Left colon (tissue), 2 donors: Measurements from ENCODE around the gene INHBE. TPM values are rescaled to one million over a fixed set of nuclear protein-coding genes. Genes with fewer than 3 reads are reported as not detected.
"Not testable (repeated sequence)": the region's sequence is repeated elsewhere in the genome, so short reads cannot be mapped to it uniquely, and the experiment has no call there.

Experiments used
- ATAC-seq: fragments of 200-7000 bp; cut with Tn5 transposase; one replicate; pipeline ENCODE4 v1.9.1; 2020; ENCODE audit warnings: mild to moderate bottlenecking, moderate library complexity
- DNase-seq, 2 donors: peaks; one replicate each; pipeline ENCODE4 v3.0.0-alpha.2; 2020
- intact Hi-C, 2 donors: fragments of 100-400 bp; cut with DNase I in 1 of 2; cut with micrococcal nuclease in 1 of 2; formaldehyde crosslinking; loops; one replicate each; pipeline versions ENCODE4 v1.11.2 to v1.14.0; 2022; cut with DNase I, micrococcal nuclease
- long read RNA-seq: library from polyadenylated mRNA; unstranded; transcript quantifications from one replicate; pipeline ENCODE4 v2.0.0, GENCODE V29; 2021
- total RNA-seq, 2 donors: library from RNA; stranded (reverse); fragmentation: NEBNext Ultra II Directional; extraction: Animal tissue kit (Norgen Biotek cat#: 25700); gene quantifications; one replicate each; pipeline ENCODE4 v1.2.1, GENCODE V29; 2021
- donor health status: DM: no; HTN: no; CAD: no.
- donor health status: DM: yes; HTN: yes; CAD: no.

INHBE gene, protein sequence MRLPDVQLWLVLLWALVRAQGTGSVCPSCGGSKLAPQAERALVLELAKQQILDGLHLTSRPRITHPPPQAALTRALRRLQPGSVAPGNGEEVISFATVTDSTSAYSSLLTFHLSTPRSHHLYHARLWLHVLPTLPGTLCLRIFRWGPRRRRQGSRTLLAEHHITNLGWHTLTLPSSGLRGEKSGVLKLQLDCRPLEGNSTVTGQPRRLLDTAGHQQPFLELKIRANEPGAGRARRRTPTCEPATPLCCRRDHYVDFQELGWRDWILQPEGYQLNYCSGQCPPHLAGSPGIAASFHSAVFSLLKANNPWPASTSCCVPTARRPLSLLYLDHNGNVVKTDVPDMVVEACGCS
- total RNA-seq: not detected
- long read RNA-seq: 0 reads

DNA sequence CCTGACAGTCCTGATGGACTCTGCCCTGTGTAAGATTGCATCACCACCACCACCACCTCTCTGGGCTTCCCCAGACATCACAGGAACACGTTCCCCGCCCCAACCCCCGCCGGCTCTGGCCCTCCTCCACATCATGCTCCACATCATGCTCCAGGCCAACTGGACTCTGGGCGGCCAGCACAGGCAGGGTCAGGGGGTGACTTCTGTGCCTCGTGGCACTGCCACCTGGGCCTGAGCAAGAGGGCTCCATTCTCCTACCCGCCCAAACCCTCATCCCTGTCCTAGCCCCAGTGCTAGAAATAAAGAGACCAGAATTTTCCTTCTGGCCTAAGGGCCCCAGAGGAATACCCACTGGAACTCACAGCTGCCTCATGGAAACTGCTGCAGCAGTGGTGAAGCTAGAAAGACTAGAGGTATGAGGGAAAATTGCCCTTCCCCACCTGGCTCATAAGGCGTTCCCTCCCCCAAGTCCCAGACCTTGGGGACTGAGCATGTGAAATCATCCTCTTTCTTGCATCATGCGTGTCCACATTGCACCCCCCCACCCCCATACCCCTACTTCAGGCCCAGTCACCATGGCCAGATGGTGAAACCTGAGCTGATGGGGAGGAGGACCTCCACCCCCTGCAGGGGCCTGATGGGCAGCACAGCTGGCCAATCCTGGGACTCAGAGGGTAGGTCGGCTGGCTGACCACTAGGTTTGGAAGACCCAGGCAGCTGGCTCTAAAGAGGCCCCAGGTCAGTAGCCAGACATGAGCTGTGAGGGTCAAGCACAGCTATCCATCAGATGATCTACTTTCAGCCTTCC lies at the start of gene INHBE:
Gene INHBE (plus strand): TSS at position 742 of the 808 bp plus-strand sequence. CDS start 230 bp downstream, outside the sequence.
- no peak for DNase-seq
- ATAC-seq: no peak

DNA sequence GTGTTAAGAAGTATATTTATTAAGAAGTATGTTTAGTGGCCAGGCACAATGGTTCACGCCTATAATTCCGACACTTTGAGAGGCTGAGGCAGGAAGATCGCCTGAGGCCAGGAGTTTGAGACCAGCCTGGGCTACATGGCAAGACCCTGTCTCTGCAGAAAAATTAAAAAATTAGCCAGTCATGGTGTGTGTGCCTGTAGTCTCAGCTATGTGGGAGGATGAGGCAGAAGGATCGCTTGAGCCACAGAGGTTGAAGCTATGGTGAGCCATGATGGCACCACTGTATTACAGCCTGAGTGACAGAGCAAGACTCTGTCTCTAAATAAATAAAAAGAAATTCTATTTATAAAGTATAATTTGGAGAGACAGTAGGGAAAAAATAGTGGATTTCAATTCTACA lies 44.6 kb upstream of the INHBE start:
- intact Hi-C loops: no loop called here
- DNase-seq: no peak
- no peak for ATAC-seq

More for the DNA sequence above, at the start of gene INHBE:
- intact Hi-C loops: loop anchor here in 1 of 2 donors (5.0 kb wide), 1 partner anchor 147 kb away; no protein-coding TSS in a partner anchor

DNA sequence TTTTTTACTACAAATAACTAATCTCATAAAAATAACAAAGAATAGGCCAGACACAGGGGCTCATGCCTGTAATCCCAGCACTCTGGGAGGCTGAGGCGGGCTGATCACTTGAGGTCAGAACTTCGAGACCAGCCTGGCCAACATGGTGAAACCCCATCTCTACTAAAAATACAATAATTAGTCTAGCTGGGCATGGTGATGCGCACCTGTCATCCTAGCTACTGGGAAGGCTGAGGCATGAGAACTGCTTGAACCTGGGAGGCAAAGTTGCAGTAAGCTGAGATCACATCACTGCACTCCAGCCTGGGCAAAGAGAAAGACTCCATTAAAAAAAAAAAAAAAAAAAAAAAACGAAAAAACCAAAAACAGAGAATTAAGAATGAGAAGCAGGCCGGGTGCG lies 40.9 kb upstream of the INHBE start:
- DNase-seq, ATAC-seq, intact Hi-C loops: not testable (repeated sequence)

DNA sequence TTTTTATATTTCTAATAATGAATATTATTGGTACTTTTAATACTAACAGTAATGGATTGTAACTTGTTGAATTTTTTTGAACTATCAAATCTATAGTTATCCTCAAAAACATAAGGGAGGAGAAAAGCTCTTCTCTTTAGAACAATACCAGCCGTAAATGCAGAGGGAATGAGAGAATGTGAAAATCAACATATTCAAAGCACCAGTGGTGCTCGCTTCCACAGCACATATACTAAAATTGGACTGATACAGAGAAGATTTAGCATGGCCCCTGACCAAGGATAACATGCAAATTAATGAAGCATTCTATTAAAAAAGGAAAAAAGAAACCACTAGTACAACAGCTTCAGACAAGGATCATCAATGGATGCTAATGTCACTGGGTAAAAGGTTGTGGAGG lies 40.0 kb upstream of the INHBE start:
- intact Hi-C loops: no loop called here
- ATAC-seq (no peak), DNase-seq (no peak)

DNA sequence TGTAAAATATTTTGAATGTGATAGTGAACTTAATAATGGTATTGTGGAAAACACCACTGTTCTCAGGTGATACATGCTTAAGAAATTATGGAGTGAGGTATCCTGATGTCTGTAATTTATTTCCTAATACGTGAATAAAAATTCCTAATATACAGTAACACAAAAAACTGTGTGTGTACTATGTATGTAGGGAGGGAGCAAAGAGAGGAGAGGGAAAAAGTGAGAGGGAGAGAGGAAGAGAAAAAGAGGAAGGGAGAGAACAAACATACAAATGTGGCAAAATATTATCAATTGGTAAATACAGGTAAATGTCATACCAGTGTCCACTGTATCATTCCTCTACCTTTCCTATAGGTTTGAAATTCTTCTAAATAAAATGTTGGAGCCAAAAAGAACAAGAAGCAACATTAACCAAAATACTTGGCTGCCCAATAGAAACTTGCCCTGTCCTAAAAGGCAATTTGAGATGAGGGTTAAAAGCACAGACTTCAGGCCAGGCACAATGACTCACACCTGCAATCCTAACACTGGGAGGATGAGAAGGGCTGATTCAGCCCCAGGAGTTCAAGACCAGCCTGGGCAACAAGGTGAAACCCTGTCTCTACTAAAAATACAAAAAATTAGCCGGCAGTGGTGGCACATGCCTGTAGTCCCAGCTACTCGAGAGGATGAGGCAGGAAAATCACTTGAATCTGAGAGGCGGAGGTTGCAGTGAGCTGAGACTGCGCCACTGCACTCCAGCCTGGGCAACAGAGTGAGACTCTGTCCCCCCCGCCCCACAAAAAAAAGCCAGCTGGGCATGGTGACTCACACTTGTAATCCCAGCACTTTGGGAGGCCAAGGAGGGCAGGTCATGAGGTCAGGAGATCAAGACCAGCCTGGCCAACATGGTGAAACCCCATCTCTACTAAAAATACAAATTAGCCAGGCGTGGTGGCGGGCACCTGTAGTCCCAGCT lies 38.8 kb upstream of the INHBE start:
- DNase-seq (no peak), ATAC-seq (no peak)
- intact Hi-C loops: no loop called here

DNA sequence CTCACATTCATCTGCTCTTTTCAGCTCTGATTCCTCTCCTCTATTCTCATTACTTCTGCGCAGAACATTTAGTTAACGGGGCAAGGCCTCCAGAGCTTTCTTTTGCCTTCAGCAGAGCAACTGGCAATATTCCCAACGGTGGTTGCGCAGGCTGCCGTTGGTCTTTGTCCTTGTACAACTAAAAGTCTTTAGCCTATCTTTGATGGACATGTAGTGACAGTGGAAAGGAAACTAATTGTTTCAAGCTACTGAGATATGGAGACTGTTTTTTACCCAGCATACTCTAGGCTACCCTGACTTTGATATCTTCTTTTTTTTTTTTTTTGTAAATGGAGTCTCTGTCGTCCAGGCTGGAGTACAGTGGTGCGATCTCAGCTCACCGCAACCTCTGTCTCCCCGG lies 36.9 kb upstream of the INHBE start:
- ATAC-seq (no peak), DNase-seq (no peak)

DNA sequence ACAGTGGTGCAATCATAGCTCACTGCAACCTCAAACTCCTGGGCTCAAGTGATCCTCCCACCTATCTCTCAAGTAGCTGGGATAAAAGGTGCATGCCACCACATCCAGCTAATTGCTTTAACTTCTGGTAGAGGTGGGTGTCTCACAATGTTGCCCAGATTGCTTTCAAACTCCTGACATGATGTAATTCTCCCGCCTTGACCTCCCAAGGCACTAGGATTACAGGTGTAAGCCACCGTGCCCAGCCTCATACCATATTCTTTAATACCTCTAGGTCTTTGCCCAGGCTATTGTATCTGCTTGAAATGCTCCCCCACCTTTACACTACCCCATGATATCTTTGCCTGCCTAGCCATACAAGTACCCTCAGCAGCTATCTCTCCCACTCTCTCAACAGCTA lies 35.6 kb upstream of the INHBE start:
- ATAC-seq: no peak
- intact Hi-C loops: no loop called here
- DNase-seq: no peak

More for the DNA sequence above, 36.9 kb upstream of the INHBE start:
- intact Hi-C loops: no loop called here

DNA sequence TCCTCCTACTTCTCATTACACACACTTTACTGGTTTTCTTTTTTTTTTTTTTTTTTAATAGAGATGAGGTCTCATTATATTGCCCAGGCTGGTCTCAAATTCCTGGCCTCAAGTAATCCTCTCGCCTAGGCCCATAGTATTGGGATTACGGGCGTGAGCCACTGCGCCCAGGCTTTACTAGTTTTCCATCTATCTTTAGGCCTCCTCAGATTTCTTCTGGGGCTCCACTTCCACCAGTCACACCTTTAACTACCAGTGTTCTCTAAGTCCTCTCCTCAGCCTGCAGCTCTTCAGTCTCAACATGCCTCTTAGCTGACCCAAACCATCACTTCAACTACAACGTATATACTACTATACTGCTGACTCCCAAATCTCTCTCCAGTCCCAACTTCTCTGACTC lies 34.6 kb upstream of the INHBE start:
- ATAC-seq (no peak), DNase-seq (no peak)
- intact Hi-C loops: no loop called here

DNA sequence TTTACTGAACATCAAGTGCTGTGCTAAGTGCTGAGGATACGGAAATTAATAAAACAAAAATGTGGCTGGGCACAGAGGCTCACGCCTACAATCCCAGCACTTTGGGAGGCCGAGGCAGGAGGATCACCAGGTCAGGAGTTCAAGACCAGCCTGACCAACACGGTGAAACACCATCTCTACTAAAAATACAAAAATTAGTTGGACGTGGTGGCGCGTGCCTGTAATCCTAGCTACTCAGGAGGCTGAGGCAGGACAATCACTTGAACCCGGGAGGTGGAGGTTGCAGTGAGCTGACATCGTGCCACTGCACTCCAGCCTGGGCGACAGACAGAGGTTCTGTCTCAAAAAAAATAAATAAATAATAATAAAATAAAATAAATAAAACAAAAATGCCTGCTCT lies 28.2 kb upstream of the INHBE start:
- intact Hi-C loops, DNase-seq, ATAC-seq: not testable (repeated sequence)

DNA sequence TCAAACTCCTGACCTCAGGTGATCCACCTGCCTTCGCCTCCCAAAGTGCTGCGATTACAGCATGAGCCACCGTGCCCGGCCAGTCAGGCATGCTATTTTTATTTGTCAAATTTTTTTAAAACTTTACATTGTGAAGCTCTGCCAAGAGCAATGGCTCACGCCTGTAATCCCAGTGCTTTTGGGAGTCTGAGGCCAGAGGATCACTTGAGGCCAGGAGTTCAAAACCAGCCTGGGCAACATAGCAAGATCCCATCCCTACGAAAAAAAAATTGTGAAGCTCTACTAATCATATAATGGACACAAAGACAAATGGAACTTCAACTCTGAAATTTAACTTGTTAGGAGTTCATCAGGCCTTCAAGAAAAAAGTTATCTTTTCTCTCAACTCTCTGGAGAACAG lies 26.1 kb upstream of the INHBE start:
- intact Hi-C loops: no loop called here
- DNase-seq (no peak), ATAC-seq (no peak)

DNA sequence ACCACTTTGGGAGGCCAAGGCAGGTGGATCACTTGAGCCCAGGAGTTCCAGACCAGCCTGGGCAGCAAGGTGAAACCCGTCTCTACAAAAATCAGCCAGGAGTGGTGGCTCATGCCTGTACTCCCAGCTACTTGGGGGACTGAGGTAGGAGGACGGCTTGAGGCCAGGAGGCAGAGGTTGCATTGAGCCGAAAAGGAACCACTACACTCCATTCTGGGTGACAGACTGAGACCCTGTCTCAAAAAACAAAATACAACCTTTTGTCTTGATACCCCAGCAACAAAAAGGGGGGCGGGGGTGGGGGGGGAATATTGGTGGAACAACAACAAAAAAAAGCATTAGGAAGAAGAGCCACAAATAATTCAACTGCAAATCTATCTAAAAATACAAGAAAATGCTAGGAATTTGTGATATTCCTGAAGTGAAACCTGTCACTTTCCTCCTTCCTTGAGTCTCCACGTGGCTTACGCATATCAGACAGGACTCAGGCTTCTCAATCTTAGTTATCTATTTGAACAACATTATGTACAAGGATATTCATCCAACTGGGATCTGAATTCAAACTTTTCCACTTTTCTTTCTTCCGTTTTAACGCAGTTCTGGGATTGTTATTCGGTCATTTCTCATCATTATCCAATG lies 25.5 kb upstream of the INHBE start:
- intact Hi-C loops: no loop called here
- DNase-seq: peak in 1 of 2 donors; percentile 11
- ATAC-seq: no peak

DNA sequence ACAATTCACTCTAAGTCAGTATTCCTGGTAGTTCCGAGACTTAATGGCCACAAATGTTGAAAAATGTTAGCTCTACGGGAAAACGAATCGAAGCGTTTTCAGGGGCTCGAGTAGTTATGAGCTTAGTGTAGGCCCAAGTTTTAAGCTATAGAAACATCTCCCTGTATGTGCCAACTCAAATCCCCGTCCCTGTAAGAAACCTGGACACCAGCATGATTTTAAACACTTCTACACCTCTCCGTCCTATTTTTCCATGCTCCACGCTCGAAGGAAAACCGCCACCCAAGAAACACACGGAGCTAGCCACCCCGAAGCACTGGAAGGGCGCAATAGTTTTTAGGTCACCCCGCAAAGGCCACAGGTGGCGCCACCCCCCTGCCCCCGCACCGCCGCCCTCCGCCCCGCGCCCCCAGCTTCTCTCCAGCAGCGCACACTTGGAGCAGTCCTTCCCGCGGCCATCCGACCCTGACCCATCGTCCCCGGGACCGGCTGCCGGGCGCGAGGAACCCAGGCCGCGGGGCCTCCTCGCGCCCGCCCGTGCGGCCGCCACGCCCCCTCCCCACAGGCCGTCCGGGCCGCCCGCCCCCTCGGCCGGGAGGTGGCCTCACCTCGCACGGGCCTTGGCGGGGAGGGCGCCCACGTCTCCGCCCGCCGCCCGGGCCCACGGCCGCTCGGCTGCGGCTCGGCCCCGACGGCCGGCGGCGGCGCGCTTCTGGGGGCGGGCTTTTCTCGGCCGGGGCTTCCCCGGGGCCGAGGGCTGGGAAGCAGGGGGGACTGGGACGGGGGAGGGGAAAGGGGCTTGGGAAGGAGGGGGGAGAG lies 24.8 kb upstream of the INHBE start:
- intact Hi-C loops: no loop called here
- DNase-seq (peak; percentile 36 to 62), ATAC-seq (peak; percentile 61)

DNA sequence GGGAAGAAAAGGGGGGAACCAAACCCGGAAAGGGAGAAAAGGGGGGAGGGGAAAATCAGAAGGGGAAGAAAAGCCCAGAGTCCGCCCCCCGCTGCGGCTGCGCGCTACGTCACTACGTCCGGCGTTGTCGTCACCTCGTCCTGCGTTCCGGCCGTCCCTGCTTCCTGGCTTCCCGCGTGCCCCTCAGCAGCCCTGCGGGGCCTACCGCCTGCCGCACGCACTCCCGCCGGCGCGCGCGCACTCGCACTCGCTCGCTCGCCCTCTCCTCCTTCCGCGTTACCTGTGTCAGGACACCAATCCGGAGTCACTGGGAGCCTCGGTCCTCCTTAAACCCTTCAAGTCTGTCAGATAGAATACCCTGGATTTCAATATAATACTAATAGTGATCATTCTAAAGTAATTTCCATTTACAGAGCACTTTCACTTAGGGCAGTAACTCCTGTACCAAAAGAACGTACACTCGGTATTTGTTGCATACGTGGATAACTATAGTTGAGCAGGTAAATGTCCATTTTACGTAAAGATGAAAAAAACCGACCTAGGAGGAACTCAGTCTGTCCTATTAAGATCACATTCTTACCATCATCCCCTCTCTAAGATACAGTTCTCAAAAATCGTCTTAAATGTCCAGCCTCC lies 24.1 kb upstream of the INHBE start, which contains the start of gene R3HDM2:
Gene R3HDM2 (minus strand): TSS at position 113 of the 636 bp plus-strand sequence. CDS start 120,615 bp downstream, outside the sequence.
- intact Hi-C loops: no loop called here
- ATAC-seq (peak; percentile 98), DNase-seq (peak; percentile 97)

DNA sequence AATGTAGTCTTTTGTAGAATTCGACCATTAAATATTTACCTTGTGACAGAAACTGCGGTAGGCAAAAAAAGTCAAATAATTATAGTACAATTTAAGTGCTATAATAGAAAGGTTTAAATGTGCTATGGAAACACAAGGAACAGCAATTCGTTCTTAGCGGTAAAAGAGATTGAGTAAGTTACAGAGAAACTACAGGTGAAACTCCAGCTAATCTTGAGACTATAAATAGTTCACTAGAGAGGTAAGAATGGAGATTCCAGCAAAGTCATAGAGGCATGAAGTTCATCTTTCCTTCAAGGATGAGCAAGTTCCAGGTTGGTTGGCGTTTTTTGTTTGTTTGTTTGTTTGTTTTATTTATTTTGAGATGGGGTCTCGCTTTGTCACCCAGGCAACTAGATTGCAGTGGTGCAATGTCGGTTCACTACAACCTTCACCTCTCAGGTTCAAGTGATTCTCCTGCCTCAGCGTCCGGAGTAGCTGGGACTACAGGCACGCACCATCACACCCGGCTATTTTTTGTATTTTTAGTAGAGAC lies 23.4 kb upstream of the INHBE start:
- intact Hi-C loops: no loop called here
- no peak for ATAC-seq
- DNase-seq: no peak

DNA sequence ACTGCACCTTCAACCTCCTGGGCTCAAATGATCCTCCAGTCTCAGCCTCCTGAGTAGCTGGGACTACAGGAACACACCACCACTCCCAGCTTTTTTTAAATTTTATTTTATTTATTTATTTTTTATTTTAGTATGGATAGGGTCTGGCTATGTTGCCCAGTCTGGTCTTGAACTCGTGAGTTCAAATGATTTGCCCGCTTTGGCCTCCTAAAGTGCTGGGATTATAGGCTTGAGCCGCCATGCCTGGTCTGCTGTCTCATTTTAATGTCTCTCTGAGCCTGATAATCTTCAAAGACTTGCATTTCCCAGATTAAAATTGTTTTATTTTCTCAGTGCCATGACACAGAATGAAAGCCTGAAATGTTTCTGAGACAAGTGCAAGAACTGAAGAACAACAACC lies 21.7 kb upstream of the INHBE start:
- intact Hi-C loops: no loop called here
- DNase-seq: no peak

DNA sequence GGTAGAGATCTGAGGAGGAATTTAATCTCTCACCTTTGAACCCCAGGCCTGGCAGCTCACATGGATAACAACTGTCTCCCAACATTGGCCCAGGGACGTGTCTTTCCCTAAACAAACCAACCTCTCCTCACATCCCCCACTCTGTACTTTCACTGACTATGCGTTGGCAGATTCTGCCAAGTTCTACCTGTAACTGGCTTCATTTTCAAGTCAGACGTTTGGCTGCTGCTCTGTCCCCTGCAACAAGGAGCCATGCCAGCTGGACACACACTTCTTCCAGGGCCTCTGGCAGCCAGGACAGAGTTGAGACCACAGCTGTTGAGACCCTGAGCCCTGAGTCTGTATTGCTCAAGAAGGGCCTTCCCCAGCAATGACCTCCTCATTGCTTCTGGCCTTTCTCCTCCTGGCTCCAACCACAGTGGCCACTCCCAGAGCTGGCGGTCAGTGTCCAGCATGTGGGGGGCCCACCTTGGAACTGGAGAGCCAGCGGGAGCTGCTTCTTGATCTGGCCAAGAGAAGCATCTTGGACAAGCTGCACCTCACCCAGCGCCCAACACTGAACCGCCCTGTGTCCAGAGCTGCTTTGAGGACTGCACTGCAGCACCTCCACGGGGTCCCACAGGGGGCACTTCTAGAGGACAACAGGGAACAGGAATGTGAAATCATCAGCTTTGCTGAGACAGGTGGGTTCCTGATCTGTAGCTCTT lies 20.4 kb upstream of the INHBE start, which contains the start of gene INHBC:
Gene INHBC (plus strand): TSS at position 268 of the 707 bp plus-strand sequence. CDS start 103 bp downstream, at position 371.
- DNase-seq: no peak
- no peak for ATAC-seq
- intact Hi-C loops: no loop called here

More for the DNA sequence above, 21.7 kb upstream of the INHBE start:
- no peak for ATAC-seq
